H1 (cell line): ENCODE results near the gene PRR35. TPM values are rescaled to one million over a fixed set of nuclear protein-coding genes. Genes with fewer than 3 reads are reported as not detected.

Source experiments
- CTCF ChIA-PET: fragments of 300-600 bp; sonication (Branson Sonifier 250); formaldehyde crosslinking; loops from one replicate; lab custom pipeline; 2021; ENCODE audit not compliant: partially characterized antibody; lab: Charles Lee
- POLR2A ChIA-PET: fragments of 300-600 bp; sonication (Branson Sonifier 250); formaldehyde crosslinking; loops from one replicate; lab custom pipeline; 2021; ENCODE audit warnings: inconsistent platforms; ENCODE audit not compliant: partially characterized antibody; lab: Charles Lee
- DNase-seq, 2 experiments: peaks; one replicate each; pipeline versions ENCODE4 v3.0.0 to v3.0.0-alpha.2; 2010 to 2022; ENCODE audit warnings: low spot score in 2 of 2, low read depth in 1 of 2, mixed read lengths in 1 of 2
- FAIRE-seq: peaks from 2 replicates; lab custom pipeline; 2011; peaks lifted over from hg19 to GRCh38; lab: Jason Lieb, UNC
- H2AFZ ChIP-seq: 2 replicates; pipeline ENCODE4 v1.8.1; 2012; ENCODE audit warnings: low read length, inconsistent platforms
- H2AK5ac ChIP-seq: 2 replicates; pipeline ENCODE4 v1.6.1; 2013; ENCODE audit warnings: low read depth, low read length
- H2BK120ac ChIP-seq: replicated peaks from 2 replicates; pipeline ENCODE3; 2013; ENCODE audit warnings: low read depth, low read length, inconsistent platforms
- H2BK12ac ChIP-seq: 2 replicates; pipeline ENCODE4 v1.6.1; 2013; ENCODE audit warnings: low read depth, low read length
- H2BK15ac ChIP-seq: 2 replicates; pipeline ENCODE4 v1.6.1; 2013; ENCODE audit warnings: low read length
- H2BK20ac ChIP-seq: 2 replicates; pipeline ENCODE4 v1.6.1; 2013; ENCODE audit warnings: low read length
- H2BK5ac ChIP-seq: 2 replicates; pipeline ENCODE4 v1.6.1; 2013; ENCODE audit warnings: low read depth, low read length
- H3K14ac ChIP-seq: 2 replicates; pipeline ENCODE4 v1.6.1; 2013; ENCODE audit warnings: inconsistent platforms; ENCODE audit not compliant: insufficient read length
- H3K18ac ChIP-seq: 2 replicates; pipeline ENCODE4 v1.6.1; 2013; ENCODE audit warnings: low read length; ENCODE audit errors: extremely low read depth
- H3K23ac ChIP-seq: 2 replicates; pipeline ENCODE4 v1.6.1; 2013; ENCODE audit warnings: inconsistent platforms; ENCODE audit not compliant: insufficient read length
- H3K23me2 ChIP-seq: 2 replicates; pipeline ENCODE4 v1.6.1; 2013; ENCODE audit warnings: low read depth, low read length
- H3K27ac ChIP-seq: 2 replicates; pipeline ENCODE4 v1.6.1; 2011; ENCODE audit warnings: low read depth, low read length, inconsistent platforms
- H3K27me3 ChIP-seq, 4 experiments: replicated peaks in 1 of 4; 1 replicate in 1 of 4; 2 replicates in 3 of 4; pipeline versions ENCODE4 v1.6.1 to v1.8.1; 2011 to 2013; ENCODE audit warnings: low read length in 3 of 4, mild to moderate bottlenecking in 3 of 4, inconsistent platforms in 2 of 4, mixed read lengths in 2 of 4, moderate library complexity in 1 of 4; ENCODE audit not compliant: control insufficient read depth in 3 of 4, insufficient read depth in 3 of 4; ENCODE audit errors: extremely low read depth in 1 of 4
- H3K36me3 ChIP-seq, 4 experiments: 2 replicates each; pipeline versions ENCODE4 v1.6.1 to v1.8.1; 2011 to 2013; ENCODE audit warnings: mild to moderate bottlenecking in 4 of 4, low read length in 3 of 4, moderate library complexity in 2 of 4, control low read depth in 1 of 4, inconsistent platforms in 1 of 4; ENCODE audit not compliant: insufficient read depth in 4 of 4, control insufficient read depth in 2 of 4
- H3K4ac ChIP-seq: replicated peaks from 2 replicates; pipeline ENCODE3; 2013; ENCODE audit warnings: low read length, low read depth, mixed read lengths, inconsistent platforms; ENCODE audit not compliant: insufficient read length
- H3K4me1 ChIP-seq, 4 experiments: replicated peaks in 1 of 4; 1 replicate in 1 of 4; 2 replicates in 3 of 4; pipeline versions ENCODE4 v1.6.1 to v1.8.1; 2011 to 2013; ENCODE audit warnings: low read length in 3 of 4, inconsistent platforms in 2 of 4, mixed read lengths in 1 of 4; ENCODE audit not compliant: insufficient read depth in 4 of 4, control insufficient read depth in 3 of 4
- H3K4me2 ChIP-seq, 2 experiments: 2 replicates each; pipeline versions ENCODE4 v1.6.1 to v1.8.1; 2011 to 2013; ENCODE audit warnings: low read depth in 2 of 2, low read length in 2 of 2, control low read depth in 1 of 2, inconsistent platforms in 1 of 2, mild to moderate bottlenecking in 1 of 2; ENCODE audit not compliant: insufficient read depth in 1 of 2
- H3K4me3 ChIP-seq, 4 experiments: fragments of 200-600, 300-600 bp in 1 of 4; sonication (generic), shearing (Covaris generic), sonication (Bioruptor Twin) in 1 of 4; 2 replicates each; pipeline versions ENCODE4 v1.5.1 to v1.8.1; 2011 to 2016; ENCODE audit warnings: low read length in 4 of 4, low read depth in 3 of 4, control low read depth in 2 of 4, inconsistent platforms in 2 of 4, mild to moderate bottlenecking in 2 of 4, mixed read lengths in 1 of 4, moderate library complexity in 1 of 4; ENCODE audit not compliant: insufficient read depth in 2 of 4; ENCODE audit errors: extremely low read depth in 1 of 4
- H3K56ac ChIP-seq: replicated peaks from 2 replicates; pipeline ENCODE3; 2013; ENCODE audit warnings: low read depth, mild to moderate bottlenecking, mixed read lengths, low read length, inconsistent platforms; ENCODE audit not compliant: insufficient read length
- H3K79me1 ChIP-seq: 2 replicates; pipeline ENCODE4 v1.6.1; 2013; ENCODE audit warnings: low read depth, low read length, control low read depth
- H3K79me2 ChIP-seq, 2 experiments: 2 replicates each; pipeline versions ENCODE4 v1.6.1 to v1.8.1; 2012 to 2013; ENCODE audit warnings: low read length in 2 of 2, mild to moderate bottlenecking in 2 of 2, inconsistent platforms in 1 of 2; ENCODE audit not compliant: insufficient read depth in 2 of 2, control insufficient read depth in 1 of 2
- H3K9ac ChIP-seq, 4 experiments: replicated peaks in 1 of 4; 1 replicate in 1 of 4; 2 replicates in 3 of 4; pipeline versions ENCODE4 v1.6.1 to v1.8.1; 2011 to 2013; ENCODE audit warnings: low read depth in 3 of 4, low read length in 3 of 4, control low read depth in 2 of 4, mild to moderate bottlenecking in 2 of 4, moderate library complexity in 2 of 4, inconsistent platforms in 1 of 4; ENCODE audit errors: extremely low read depth in 1 of 4
- H3K9me3 ChIP-seq, 2 experiments: 2 replicates each; pipeline versions ENCODE4 v1.6.1 to v1.8.1; 2012 to 2013; ENCODE audit warnings: mild to moderate bottlenecking in 2 of 2, moderate library complexity in 2 of 2, control low read depth in 1 of 2, inconsistent platforms in 1 of 2, low read depth in 1 of 2, low read length in 1 of 2, mixed read lengths in 1 of 2; ENCODE audit not compliant: insufficient read depth in 2 of 2
- H4K20me1 ChIP-seq, 2 experiments: replicated peaks in 1 of 2; 2 replicates each; pipeline versions ENCODE3 to v1.8.1; 2011 to 2013; ENCODE audit warnings: inconsistent platforms in 2 of 2, low read length in 2 of 2, mild to moderate bottlenecking in 1 of 2; ENCODE audit not compliant: insufficient read depth in 2 of 2, control insufficient read depth in 1 of 2
- H4K5ac ChIP-seq: 2 replicates; pipeline ENCODE4 v1.6.1; 2013; ENCODE audit warnings: low read length, low read depth, mixed read lengths, inconsistent platforms; ENCODE audit not compliant: insufficient read length
- H4K8ac ChIP-seq: 2 replicates; pipeline ENCODE4 v1.8.0; 2013; ENCODE audit warnings: mild to moderate bottlenecking, moderate library complexity, low read length, inconsistent platforms; ENCODE audit not compliant: insufficient read depth; ENCODE audit errors: extremely low read depth
- H4K91ac ChIP-seq: replicated peaks from 2 replicates; pipeline ENCODE3; 2013; ENCODE audit warnings: low read length, mixed read lengths, inconsistent platforms; ENCODE audit not compliant: insufficient read length
- BRCA1 ChIP-seq: IDR thresholded peaks from 2 replicates; pipeline ENCODE4 v1.6.1; 2012; ENCODE audit warnings: low read depth, low read length, improper control_type of control experiment
- EZH2 ChIP-seq: fragments of 200-600 bp; sonication (generic); IDR thresholded peaks from 2 replicates; pipeline ENCODE4 v1.7.1; 2012; ENCODE audit warnings: low read depth, mild to moderate bottlenecking, moderate library complexity, low read length, inconsistent platforms; ENCODE audit not compliant: severe bottlenecking
- POLR2AphosphoS5 ChIP-seq: IDR thresholded peaks from 2 replicates; pipeline ENCODE4 v1.6.1; 2011; ENCODE audit warnings: low read depth, low read length
- SAP30 ChIP-seq: fragments of 300-600 bp; sonication (generic); IDR thresholded peaks from 2 replicates; pipeline ENCODE4 v1.7.1; 2012; ENCODE audit warnings: low read length, moderate library complexity, mild to moderate bottlenecking, inconsistent platforms; ENCODE audit not compliant: insufficient read depth, insufficient replicate concordance
- WGBS, 2 experiments: shearing (Covaris generic) in 1 of 2; methylation state at CpG; one replicate each; pipeline versions ENCODE4 v1.1.6 to v1.1.7; 2013 to 2015; ENCODE audit warnings: low lambda C conversion rate in 2 of 2, mixed read lengths in 2 of 2, inconsistent platforms in 1 of 2, low coverage in 1 of 2, missing lambda C conversion rate in 1 of 2; ENCODE audit not compliant: insufficient replicate concordance in 2 of 2, insufficient coverage in 1 of 2, insufficient read length in 1 of 2; ENCODE audit errors: extremely low coverage in 1 of 2, missing lambda C conversion rate in 1 of 2; 5-methylcytosine and 5-hydroxymethylcytosine counted together
- polyA plus RNA-seq, 7 experiments: library from polyadenylated mRNA; depleted of rRNA in 3 of 7; stranded (reverse) in 5 of 7; unstranded in 2 of 7; fragments of >200 nt in 5 of 7; fragments of 200-250 nt in 2 of 7; gene quantifications; 1 replicate in 5 of 7; 2 replicates in 1 of 7; 4 replicates in 1 of 7; pipeline versions ENCODE4 v1.2.1 to v1.2.3, GENCODE V29; 2011 to 2013; ENCODE audit warnings: missing spikeins in 2 of 7, mixed read lengths in 2 of 7
- total RNA-seq: library from RNA; stranded (reverse); fragmentation: NEBNext Ultra II Directional; extraction: Animal tissue kit (Norgen Biotek cat#: 25700); gene quantifications from 2 replicates; pipeline ENCODE4 v1.2.1, GENCODE V29; 2021

PRR35 gene
- total and polyA plus RNA-seq, 2 of the 8 experiments (the other 6 are each of a cell fraction or from before 2014, with no cell fraction given), result 0.38 to 0.50 TPM

GRCh38 chr16:525520-526180 is 34.5 kb upstream of the PRR35 start:
- Histone ChIP-seq H3K79me2 (peaks cover 6 to 33% of the 10 kb centered on the region in 2 experiments; a peak in 3 of 4 replicates), H2AFZ (no peak overlapping the region), H2BK15ac (no peak overlapping the region), H3K27ac (no peak overlapping the region), H3K79me1 (peaks cover 9% of the 10 kb centered on the region), H2BK120ac (no peak overlapping the region), H3K4ac (no peak overlapping the region), H4K91ac (no peak overlapping the region), H3K23ac (no peak overlapping the region), H3K18ac (no peak overlapping the region), H3K36me3 (no peaks in the 10 kb centered on the region; a peak in 1 of 8 replicates), H2BK5ac (no peak overlapping the region), H3K4me1 (peaks cover 0 to 25% (median 13%) of the 10 kb centered on the region in 4 experiments; a peak in 5 of 7 replicates), H3K56ac (no peak overlapping the region), H3K9me3 (no peaks in the 10 kb centered on the region), H3K14ac (no peak overlapping the region), H4K20me1 (peaks cover 11 to 32% of the 10 kb centered on the region in 2 experiments), H2BK12ac (no peak overlapping the region), H3K27me3 (no peaks in the 10 kb centered on the region), H2AK5ac (no peak overlapping the region), H3K23me2 (peaks cover 7% of the 10 kb centered on the region; the same call in 1 of the 2 replicates), H3K9ac (no peak overlapping the region; a peak in 1 of 7 replicates), H4K5ac (no peak overlapping the region), H3K4me2 (peak overlapping the region; percentile 76 to 89; a peak in 3 of 4 replicates), H2BK20ac (no peak overlapping the region), H3K4me3 (peak overlapping the region in 2 of 4 experiments; percentile 71 to 79; a peak in 2 of 8 replicates), H4K8ac (no peak overlapping the region)
- TF ChIP-seq BRCA1, result no peak
- TF ChIP-seq POLR2AphosphoS5, result 0 out of 2 replicates have a peak, but pooled peaks have one; percentile 6
- no peak for TF ChIP-seq EZH2
- no peak for TF ChIP-seq SAP30
- DNase-seq (no peak), FAIRE-seq (no peak)
- ChIA-PET POLR2A (interaction anchor here (0.8 to 1.9 kb wide), 10 partner anchors 12 to 142 kb away, joined by 3 to 5 read pairs (median 4); partner anchors contain the start of gene RHOT2), CTCF (interaction anchor here (0.5 to 1.6 kb wide), 8 partner anchors 10 to 145 kb away, joined by 3 to 6 read pairs (median 3); no protein-coding TSS in a partner anchor)
- WGBS, 2 experiments, result 95% methylated on average over 13 of the region's 13 CpGs; no CpG with 5 or more reads in 1 of the 2 experiments
